IMR-90 (cell line): ENCODE data around the gene TMEM170B. TPM values are rescaled to one million over a fixed set of nuclear protein-coding genes. Genes with fewer than 3 reads are reported as not detected.

Source experiments
- ATAC-seq: fragments of 200-7000 bp; cut with Tn5 transposase; 2 replicates; pipeline ENCODE4 v1.9.1; 2020; ENCODE audit warnings: low read depth, mild to moderate bottlenecking, moderate library complexity
- BruUV-seq: library from RNA; stranded (reverse); fragments of 400-500 nt; replicated peaks from 2 replicates; lab custom pipeline; 2021; lab: Mats Ljungman, UMichigan
- CTCF ChIA-PET: fragments of 300-600 bp; formaldehyde crosslinking; extraction: SDS; loops from one replicate; lab custom pipeline; 2021; ENCODE audit warnings: antibody characterized with exemption; lab: Yijun Ruan, JAX
- POLR2A ChIA-PET: fragments of 300-600 bp; sonication (Branson Sonifier 250); formaldehyde crosslinking; loops from one replicate; lab custom pipeline; 2022; ENCODE audit warnings: antibody characterized with exemption; ENCODE audit not compliant: unreplicated experiment; lab: Charles Lee
- DNase-seq: peaks from one replicate; pipeline ENCODE4 v3.0.0; 2013
- H2AFZ ChIP-seq: replicated peaks from 2 replicates; pipeline ENCODE3; 2013; ENCODE audit warnings: low read length, mild to moderate bottlenecking; ENCODE audit not compliant: poor library complexity
- H2AK5ac ChIP-seq: 2 replicates; pipeline ENCODE4 v1.6.1; 2013; ENCODE audit warnings: low read depth, low read length, inconsistent platforms
- H2AK9ac ChIP-seq: replicated peaks from 2 replicates; pipeline ENCODE3; 2013; ENCODE audit warnings: mild to moderate bottlenecking, low read depth, low read length, moderate library complexity; ENCODE audit not compliant: poor library complexity
- H2BK120ac ChIP-seq: 2 replicates; pipeline ENCODE4 v1.6.1; 2013; ENCODE audit warnings: low read depth, low read length, inconsistent platforms
- H2BK15ac ChIP-seq: 3 replicates; pipeline ENCODE4 v1.6.1; 2013; ENCODE audit warnings: low read depth, low read length, inconsistent platforms
- H2BK20ac ChIP-seq: 2 replicates; pipeline ENCODE4 v1.6.1; 2013; ENCODE audit warnings: low read depth, mild to moderate bottlenecking, inconsistent platforms, low read length, moderate library complexity
- H2BK5ac ChIP-seq: 2 replicates; pipeline ENCODE4 v1.6.1; 2013; ENCODE audit warnings: mild to moderate bottlenecking, low read depth, low read length, inconsistent platforms; ENCODE audit not compliant: poor library complexity, severe bottlenecking
- H3K14ac ChIP-seq: replicated peaks from 2 replicates; pipeline ENCODE4 v1.6.1; 2013; ENCODE audit warnings: low read depth, low read length, inconsistent platforms
- H3K18ac ChIP-seq: 2 replicates; pipeline ENCODE4 v1.6.1; 2013; ENCODE audit warnings: low read depth, low read length, control low read depth
- H3K23ac ChIP-seq: 2 replicates; pipeline ENCODE4 v1.6.1; 2013; ENCODE audit warnings: low read depth, low read length, inconsistent platforms
- H3K27ac ChIP-seq: 2 replicates; pipeline ENCODE4 v1.5.1; 2013; ENCODE audit warnings: mild to moderate bottlenecking, control low read depth, low read length; ENCODE audit not compliant: insufficient read depth
- H3K27me3 ChIP-seq: 2 replicates; pipeline ENCODE4 v1.6.1; 2013; ENCODE audit warnings: low read length; ENCODE audit not compliant: control insufficient read depth, insufficient read depth
- H3K36me3 ChIP-seq: 2 replicates; pipeline ENCODE4 v1.6.1; 2013; ENCODE audit warnings: low read length, mixed read lengths; ENCODE audit not compliant: control insufficient read depth, insufficient read depth
- H3K4ac ChIP-seq: 2 replicates; pipeline ENCODE4 v1.6.1; 2013; ENCODE audit warnings: low read depth, low read length, inconsistent platforms
- H3K4me1 ChIP-seq: 2 replicates; pipeline ENCODE4 v1.6.1; 2013; ENCODE audit warnings: low read length, mixed read lengths; ENCODE audit not compliant: control insufficient read depth, insufficient read depth
- H3K4me2 ChIP-seq: 2 replicates; pipeline ENCODE4 v1.6.1; 2013; ENCODE audit warnings: low read depth, mild to moderate bottlenecking, control low read depth, low read length, moderate library complexity
- H3K4me3 ChIP-seq: 2 replicates; pipeline ENCODE4 v1.5.1; 2013; ENCODE audit warnings: low read depth, mild to moderate bottlenecking, control low read depth, low read length, moderate library complexity; ENCODE audit not compliant: insufficient read depth
- H3K56ac ChIP-seq: 2 replicates; pipeline ENCODE4 v1.6.1; 2013; ENCODE audit warnings: low read length, inconsistent platforms; ENCODE audit not compliant: insufficient read depth; ENCODE audit errors: extremely low read depth
- H3K79me1 ChIP-seq, 2 experiments: 2 replicates each; pipeline ENCODE4 v1.6.1; 2013; ENCODE audit warnings: low read length in 2 of 2, inconsistent platforms in 1 of 2, low read depth in 1 of 2
- H3K9ac ChIP-seq: 2 replicates; pipeline ENCODE4 v1.6.1; 2013; ENCODE audit warnings: low read depth, low read length, control low read depth
- H3K9me1 ChIP-seq: 2 replicates; pipeline ENCODE4 v1.6.1; 2013; ENCODE audit warnings: low read length, inconsistent platforms; ENCODE audit not compliant: insufficient read depth
- H3K9me3 ChIP-seq: 2 replicates; pipeline ENCODE4 v1.6.1; 2013; ENCODE audit warnings: low read length; ENCODE audit not compliant: control insufficient read depth, insufficient read depth
- H4K20me1 ChIP-seq: 2 replicates; pipeline ENCODE4 v1.6.1; 2013; ENCODE audit warnings: low read length, inconsistent platforms; ENCODE audit not compliant: insufficient read depth
- H4K5ac ChIP-seq: 2 replicates; pipeline ENCODE4 v1.6.1; 2013; ENCODE audit warnings: mild to moderate bottlenecking, low read depth, low read length, control low read depth
- H4K8ac ChIP-seq, 2 experiments: 2 replicates each; pipeline ENCODE4 v1.6.1; 2013; ENCODE audit warnings: low read depth in 2 of 2, low read length in 2 of 2, control low read depth in 1 of 2, inconsistent platforms in 1 of 2
- H4K91ac ChIP-seq: 2 replicates; pipeline ENCODE4 v1.6.1; 2013; ENCODE audit warnings: low read depth, low read length, inconsistent platforms; ENCODE audit not compliant: insufficient read depth
- CEBPB ChIP-seq: IDR thresholded peaks from 2 replicates; pipeline ENCODE4 v1.6.1; 2012; ENCODE audit warnings: low read depth, low read length, improper control_type of control experiment
- FOS ChIP-seq: fragments of 150-350 bp; IDR thresholded peaks from 2 replicates; pipeline ENCODE4 v1.6.1; 2016; ENCODE audit warnings: low read depth, low read length
- MAFK ChIP-seq: IDR thresholded peaks from 2 replicates; pipeline ENCODE4 v1.6.1; 2012; ENCODE audit warnings: low read depth, low read length, improper control_type of control experiment
- MXI1 ChIP-seq: IDR thresholded peaks from 2 replicates; pipeline ENCODE4 v1.6.1; 2012; ENCODE audit warnings: low read depth, mild to moderate bottlenecking, low read length, moderate library complexity, borderline replicate concordance
- RAD21 ChIP-seq: IDR thresholded peaks from 2 replicates; pipeline ENCODE4 v1.6.1; 2012; ENCODE audit warnings: low read length, improper control_type of control experiment
- SMC3 ChIP-seq: fragments of 150-350 bp; IDR thresholded peaks from 2 replicates; pipeline ENCODE4 v1.6.1; 2016; ENCODE audit warnings: low read depth, mild to moderate bottlenecking, antibody characterized with exemption, low read length, moderate library complexity
- WGBS, 2 experiments: methylation state at CpG; one replicate each; pipeline versions ENCODE4 v1.1.5 to v1.1.7; 2013; ENCODE audit warnings: missing lambda C conversion rate in 2 of 2; ENCODE audit not compliant: insufficient read length in 1 of 2; ENCODE audit errors: extremely low coverage in 2 of 2; 5-methylcytosine and 5-hydroxymethylcytosine counted together
- dilution Hi-C: fragments of 300-500 bp; cut with HindIII; formaldehyde crosslinking; loops from one replicate; pipeline ENCODE4 v1.14.3; 2018; ENCODE audit warnings: low sequenced_read_pairs; ENCODE audit not compliant: unreplicated experiment
- in situ Hi-C: fragments of 300-500 bp; cut with MboI; formaldehyde crosslinking; loops from 3 replicates; pipeline ENCODE4 v1.14.3; 2019; ENCODE audit warnings: low sequenced_read_pairs, inconsistent platforms, mixed read lengths
- intact Hi-C: fragments of 100-400 bp; cut with micrococcal nuclease; formaldehyde crosslinking; loops from 2 replicates; pipeline ENCODE4 v1.10.0; 2022
- polyA plus RNA-seq, 3 experiments: library from polyadenylated mRNA; depleted of rRNA; stranded (reverse); fragments of >200 nt; gene quantifications; 2 replicates each; pipeline ENCODE4 v1.2.3, GENCODE V29; 2012; ENCODE audit warnings: low replicate concordance in 1 of 3
- total RNA-seq: library from RNA; depleted of rRNA; stranded (reverse); fragments of >200 nt; gene quantifications from 2 replicates; pipeline ENCODE4 v1.2.3, GENCODE V29; 2012
- TF ChIP-seq, protein P1 (sequence below): conservative IDR thresholded peaks from 2 replicates; pipeline ENCODE4 v1.5.1; 2012; ENCODE audit warnings: mild to moderate bottlenecking, low read depth, low read length, improper control_type of control experiment

The TMEM170B gene
- total and polyA plus RNA-seq, 2 of the 4 experiments (the other 2 are of a cell fraction) = 0.10 to 0.18 TPM

DNA sequence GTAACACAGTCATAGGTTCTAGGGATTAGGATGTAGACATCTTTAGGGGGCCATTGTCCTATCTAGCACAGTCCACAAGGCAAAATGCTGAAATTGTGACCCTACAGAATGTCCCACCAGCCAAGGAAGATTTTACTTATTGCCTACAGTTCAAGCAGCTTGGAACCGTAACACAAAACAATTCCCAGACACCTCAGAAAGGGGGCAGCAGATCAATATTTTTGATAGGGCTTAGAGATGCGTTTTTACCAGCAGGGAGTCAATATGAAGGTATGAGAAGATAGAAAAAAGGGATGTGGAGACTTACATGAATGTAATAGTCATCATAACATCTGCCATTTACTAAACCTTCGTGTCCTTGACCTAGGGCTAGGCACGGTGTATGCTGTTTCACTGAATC lies 81.0 kb downstream of the TMEM170B start:
- Histone ChIP-seq H3K4me1 (peaks cover 14% of the 10 kb centered on the region), H2AFZ (no peak overlapping the region), H3K9ac (no peak overlapping the region), H2BK15ac (peak overlapping the region; percentile 67; the same call in 2 of the 3 replicates), H3K56ac (no peak overlapping the region), H3K9me1 (peaks cover 16% of the 10 kb centered on the region), H3K4me2 (no peak overlapping the region), H3K79me1 (peaks cover 0 to 9% of the 10 kb centered on the region in 2 experiments; a peak in 2 of 4 replicates), H2AK9ac (no peak overlapping the region), H4K91ac (peak overlapping the region; percentile 69), H4K8ac (peak overlapping the region; percentile 2 to 64; a peak in 2 of 4 replicates), H3K23ac (peak overlapping the region; percentile 76; the same call in 1 of the 2 replicates), H3K4me3 (no peak overlapping the region), H3K36me3 (no peaks in the 10 kb centered on the region), H3K27ac (no peak overlapping the region), H2AK5ac (peak overlapping the region; percentile 94), H3K14ac (peak overlapping the region; percentile 49), H2BK20ac (peak overlapping the region; percentile 93), H3K27me3 (no peaks in the 10 kb centered on the region), H2BK120ac (peak overlapping the region; percentile 94), H4K20me1 (no peaks in the 10 kb centered on the region), H4K5ac (peak overlapping the region; percentile 81; the same call in 1 of the 2 replicates), H3K4ac (peak overlapping the region; percentile 94), H3K18ac (peak overlapping the region; percentile 48; the same call in 1 of the 2 replicates), H2BK5ac (peak overlapping the region; percentile 11), H3K9me3 (no peaks in the 10 kb centered on the region)
- in situ Hi-C loops (loop anchor here (5.0 kb wide), 1 partner anchor 34 kb away; no protein-coding TSS in a partner anchor), dilution Hi-C loops (no loop called here), intact Hi-C loops (loop anchor here (5.0 kb wide), 1 partner anchor 394 kb away; the partner anchor contains the start of gene HIVEP1)
- POLR2A ChIA-PET = no interaction called here
- no TSS peak for BruUV-seq
- ATAC-seq (no peak), DNase-seq (peak; percentile 49)
- CTCF ChIA-PET = no interaction called here
- TF ChIP-seq, protein P1, sequence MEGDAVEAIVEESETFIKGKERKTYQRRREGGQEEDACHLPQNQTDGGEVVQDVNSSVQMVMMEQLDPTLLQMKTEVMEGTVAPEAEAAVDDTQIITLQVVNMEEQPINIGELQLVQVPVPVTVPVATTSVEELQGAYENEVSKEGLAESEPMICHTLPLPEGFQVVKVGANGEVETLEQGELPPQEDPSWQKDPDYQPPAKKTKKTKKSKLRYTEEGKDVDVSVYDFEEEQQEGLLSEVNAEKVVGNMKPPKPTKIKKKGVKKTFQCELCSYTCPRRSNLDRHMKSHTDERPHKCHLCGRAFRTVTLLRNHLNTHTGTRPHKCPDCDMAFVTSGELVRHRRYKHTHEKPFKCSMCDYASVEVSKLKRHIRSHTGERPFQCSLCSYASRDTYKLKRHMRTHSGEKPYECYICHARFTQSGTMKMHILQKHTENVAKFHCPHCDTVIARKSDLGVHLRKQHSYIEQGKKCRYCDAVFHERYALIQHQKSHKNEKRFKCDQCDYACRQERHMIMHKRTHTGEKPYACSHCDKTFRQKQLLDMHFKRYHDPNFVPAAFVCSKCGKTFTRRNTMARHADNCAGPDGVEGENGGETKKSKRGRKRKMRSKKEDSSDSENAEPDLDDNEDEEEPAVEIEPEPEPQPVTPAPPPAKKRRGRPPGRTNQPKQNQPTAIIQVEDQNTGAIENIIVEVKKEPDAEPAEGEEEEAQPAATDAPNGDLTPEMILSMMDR = peak; percentile 37
- no peak for TF ChIP-seq MXI1
- TF ChIP-seq RAD21 = peak; percentile 48
- TF ChIP-seq SMC3 = 0 out of 2 replicates have a peak, but pooled peaks have one; percentile 17
- no peak for TF ChIP-seq MAFK
- no peak for TF ChIP-seq FOS
- no peak for TF ChIP-seq CEBPB
- WGBS, 2 experiments = no CpG with 5 or more reads among the region's 4 CpGs
